ENCODE results near the gene RS1.

DNA sequence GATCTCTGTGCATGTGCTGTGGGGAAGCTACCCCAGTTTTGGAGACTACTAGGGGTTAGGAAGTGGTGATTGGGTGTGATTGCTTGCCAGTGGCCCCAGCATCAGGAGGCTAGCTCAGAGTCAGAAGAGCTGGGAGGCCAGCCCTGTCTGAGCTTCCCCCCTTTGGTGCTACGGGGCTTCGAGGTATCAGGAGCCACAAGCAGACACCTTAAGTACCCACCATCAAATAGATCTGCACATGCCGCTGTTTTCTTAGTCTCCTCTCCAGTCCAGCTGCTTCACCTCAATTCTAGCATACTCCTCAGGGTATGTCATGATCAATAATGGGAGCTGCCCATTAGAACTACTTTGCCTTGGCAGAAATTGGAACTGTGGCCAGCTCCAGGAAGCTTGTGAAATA lies 24.7 kb upstream of the RS1 start:
- TF ChIP-seq, protein P1, sequence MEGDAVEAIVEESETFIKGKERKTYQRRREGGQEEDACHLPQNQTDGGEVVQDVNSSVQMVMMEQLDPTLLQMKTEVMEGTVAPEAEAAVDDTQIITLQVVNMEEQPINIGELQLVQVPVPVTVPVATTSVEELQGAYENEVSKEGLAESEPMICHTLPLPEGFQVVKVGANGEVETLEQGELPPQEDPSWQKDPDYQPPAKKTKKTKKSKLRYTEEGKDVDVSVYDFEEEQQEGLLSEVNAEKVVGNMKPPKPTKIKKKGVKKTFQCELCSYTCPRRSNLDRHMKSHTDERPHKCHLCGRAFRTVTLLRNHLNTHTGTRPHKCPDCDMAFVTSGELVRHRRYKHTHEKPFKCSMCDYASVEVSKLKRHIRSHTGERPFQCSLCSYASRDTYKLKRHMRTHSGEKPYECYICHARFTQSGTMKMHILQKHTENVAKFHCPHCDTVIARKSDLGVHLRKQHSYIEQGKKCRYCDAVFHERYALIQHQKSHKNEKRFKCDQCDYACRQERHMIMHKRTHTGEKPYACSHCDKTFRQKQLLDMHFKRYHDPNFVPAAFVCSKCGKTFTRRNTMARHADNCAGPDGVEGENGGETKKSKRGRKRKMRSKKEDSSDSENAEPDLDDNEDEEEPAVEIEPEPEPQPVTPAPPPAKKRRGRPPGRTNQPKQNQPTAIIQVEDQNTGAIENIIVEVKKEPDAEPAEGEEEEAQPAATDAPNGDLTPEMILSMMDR (IDR thresholded peaks at IDR 0.05), result no peak
- TF ChIP-seq POLR2A (IDR thresholded peaks at IDR 0.05) (no peak), POLR2AphosphoS5 (IDR thresholded peaks at IDR 0.05) (no peak), EP300 (IDR thresholded peaks at IDR 0.05) (no peak)
